Suppressor macrophage treated with lipopolysaccharide for 1 hour (primary cell): ENCODE measurements around the gene NAV3.

Experiments used
- DNase-seq, 3 donors: peaks; one replicate each; pipeline ENCODE4 v3.0.0-alpha.2; 2020 to 2022

Gene NAV3

GRCh38 chr12:77847680-77848431 lies 17.2 kb downstream of the NAV3 start:
- no peak for DNase-seq

GRCh38 chr12:77850129-77850528 lies 19.4 kb downstream of the NAV3 start:
- DNase-seq = no peak

- DNase-seq = no peak
Observed at GRCh38 chr12:77850698-77851097, 20.0 kb downstream of the NAV3 start.

GRCh38 chr12:77855548-77855947 lies 24.9 kb downstream of the NAV3 start:
- no peak for DNase-seq

GRCh38 chr12:77861317-77861716 lies 30.6 kb downstream of the NAV3 start:
- DNase-seq = no peak

- no peak for DNase-seq
Observed at GRCh38 chr12:77865178-77865577, 34.5 kb downstream of the NAV3 start.

GRCh38 chr12:77878901-77879300 lies 48.2 kb downstream of the NAV3 start:
- no peak for DNase-seq

- no peak for DNase-seq
Observed at GRCh38 chr12:77882709-77883108, 52.0 kb downstream of the NAV3 start.

GRCh38 chr12:77888611-77889010 lies 57.9 kb downstream of the NAV3 start:
- no peak for DNase-seq

- no peak for DNase-seq
Observed at GRCh38 chr12:77891518-77892147, 60.9 kb downstream of the NAV3 start.

- DNase-seq = no peak
Observed at GRCh38 chr12:77893918-77894317, 63.2 kb downstream of the NAV3 start.

- no peak for DNase-seq
Observed at GRCh38 chr12:77894556-77894955, 63.9 kb downstream of the NAV3 start.

- no peak for DNase-seq
Observed at GRCh38 chr12:77895699-77896098, 65.0 kb downstream of the NAV3 start.

GRCh38 chr12:77907936-77908335 lies 77.2 kb downstream of the NAV3 start:
- no peak for DNase-seq

- DNase-seq = no peak
Observed at GRCh38 chr12:77914081-77914488, 83.4 kb downstream of the NAV3 start.

- DNase-seq = no peak
Observed at GRCh38 chr12:77915071-77915600, 84.4 kb downstream of the NAV3 start.

GRCh38 chr12:77916276-77916675 lies 85.6 kb downstream of the NAV3 start:
- DNase-seq = no peak

- no peak for DNase-seq
Observed at GRCh38 chr12:77918046-77918445, 87.4 kb downstream of the NAV3 start.

- no peak for DNase-seq
Observed at GRCh38 chr12:77919450-77919849, 88.8 kb downstream of the NAV3 start.

GRCh38 chr12:77923882-77924281 lies 93.2 kb downstream of the NAV3 start:
- no peak for DNase-seq

GRCh38 chr12:77924703-77925102 lies 94.0 kb downstream of the NAV3 start:
- DNase-seq = no peak

GRCh38 chr12:77925536-77926108 lies 94.9 kb downstream of the NAV3 start:
- DNase-seq = peak; percentile 30 to 38 (median 36)

- DNase-seq = no peak
Observed at GRCh38 chr12:77928078-77928477, 97.4 kb downstream of the NAV3 start.

- DNase-seq = no peak
Observed at GRCh38 chr12:77932216-77932615, 101.5 kb downstream of the NAV3 start.
